Left kidney (tissue), 2 donors: ENCODE measurements around the gene NQO1. TPM values are rescaled to one million over a fixed set of nuclear protein-coding genes. Genes with fewer than 3 reads are reported as not detected.
"Not testable (repeated sequence)": the region's sequence is repeated elsewhere in the genome, so short reads cannot be mapped to it uniquely, and the experiment has no call there.

Source experiments
- DNase-seq: peaks from one replicate; pipeline ENCODE4 v3.0.0-alpha.2; 2013
- polyA plus RNA-seq: library from polyadenylated mRNA; unstranded; fragments of 120-200 nt; gene quantifications from one replicate; pipeline ENCODE4 v1.2.1, GENCODE V29; 2013; ENCODE audit not compliant: insufficient read length

Gene NQO1
- polyA plus RNA-seq, 1 donor, result 24.4 TPM

DNA sequence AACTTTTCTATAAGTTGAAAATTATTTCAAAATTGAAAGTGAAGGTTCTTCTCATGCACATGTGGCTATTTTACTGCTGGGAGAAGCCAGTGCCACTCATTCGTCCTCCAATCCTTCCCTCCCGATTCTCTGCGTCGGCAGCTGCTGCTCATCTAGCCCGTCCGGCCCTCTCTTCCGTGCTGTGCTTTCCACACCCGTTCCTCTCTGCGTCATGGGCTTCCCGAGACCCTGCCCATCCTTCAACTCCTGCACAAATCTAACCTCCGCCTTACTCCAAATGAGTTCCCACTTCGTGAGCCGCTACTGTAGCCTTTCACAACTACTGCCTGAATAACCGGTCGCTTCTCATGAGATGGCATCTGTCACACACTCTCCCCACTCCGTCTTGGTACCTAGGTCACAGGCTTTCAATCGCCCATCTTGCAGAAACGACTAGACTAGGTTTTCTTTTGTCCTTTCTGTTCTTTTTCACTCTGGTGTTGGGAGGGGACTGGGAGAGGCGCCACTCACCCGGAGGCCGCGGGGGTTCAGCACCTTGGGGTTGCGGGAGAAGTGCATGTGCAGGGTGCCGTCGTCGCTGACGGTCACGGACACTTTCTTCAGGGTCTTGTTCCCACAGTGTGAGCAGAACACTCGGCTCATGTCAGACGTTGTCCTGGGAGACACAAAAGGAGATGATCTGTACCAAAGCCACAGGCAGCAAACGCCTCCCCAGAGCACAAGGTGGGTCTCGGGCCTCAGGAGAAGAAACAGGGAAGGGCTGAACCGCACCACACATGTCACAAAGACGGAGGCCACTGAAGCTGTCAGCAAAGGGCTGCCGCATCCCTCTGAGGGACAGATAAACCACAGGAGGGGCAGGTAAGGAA is 18.2 kb upstream of the NQO1 start:
- no peak for DNase-seq

DNA sequence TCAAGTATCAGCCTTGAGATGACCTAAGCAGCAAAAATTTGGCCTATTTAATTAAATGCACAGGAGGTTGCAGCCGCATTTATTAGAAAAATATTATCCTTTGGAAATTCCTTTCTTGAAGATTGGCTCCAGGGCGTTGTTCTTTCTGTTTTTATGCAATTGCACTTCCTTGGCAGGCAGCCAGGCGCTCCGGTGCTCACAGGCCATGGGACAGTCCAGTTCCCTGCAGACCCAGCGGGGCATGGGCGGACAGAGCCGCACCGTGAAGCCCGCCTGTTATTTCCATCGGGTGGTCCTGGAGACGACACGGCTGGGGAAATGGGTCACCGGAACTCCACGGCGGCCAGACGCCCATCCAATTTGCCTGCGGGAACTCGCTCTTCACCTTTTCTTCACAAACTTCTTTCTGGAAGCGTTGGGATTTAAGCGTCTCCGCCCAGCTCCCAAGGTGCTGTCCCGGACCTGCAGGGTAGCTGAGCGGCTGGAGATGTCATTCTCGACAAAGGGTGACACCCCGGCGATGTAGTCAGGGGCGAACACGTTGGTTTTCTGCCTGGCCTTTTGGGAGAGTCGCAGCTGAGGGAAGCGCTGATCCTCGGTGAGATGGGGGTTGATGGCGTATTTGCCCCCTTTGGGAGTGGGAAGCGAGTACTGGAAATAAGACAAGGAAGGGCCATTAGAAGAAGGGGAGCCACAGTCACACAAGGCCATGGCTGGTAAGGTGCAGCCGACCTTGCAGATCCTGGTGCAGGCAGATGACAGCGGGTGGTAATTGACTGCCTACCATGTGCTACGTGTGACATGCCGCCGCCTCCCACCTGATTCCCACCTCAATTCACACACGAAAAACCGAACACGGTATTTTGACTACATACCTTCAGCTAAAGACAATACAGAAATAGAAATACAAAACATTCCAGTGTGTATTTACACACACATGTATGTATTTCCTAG is 15.9 kb upstream of the NQO1 start:
- peak; percentile 45 for DNase-seq

DNA sequence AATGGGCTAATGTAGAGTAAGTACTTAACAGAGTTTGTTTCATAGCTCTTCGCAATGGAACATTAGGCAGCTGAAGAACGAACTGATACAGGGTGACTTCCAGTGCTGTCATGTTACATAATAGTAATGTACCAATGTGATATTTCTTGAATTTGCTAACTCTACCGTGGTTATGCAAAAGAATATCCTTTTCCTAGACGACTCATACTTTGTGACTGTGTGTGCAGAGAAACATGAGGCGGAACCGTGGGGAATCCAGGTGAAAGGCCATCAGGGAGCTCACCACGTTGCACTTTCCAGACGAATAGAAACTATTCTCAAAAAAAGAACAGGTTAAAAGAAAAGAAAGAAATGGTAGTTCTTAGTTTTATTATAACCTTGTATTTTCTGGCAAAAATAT is 15.2 kb upstream of the NQO1 start:
- DNase-seq, result no peak

DNA sequence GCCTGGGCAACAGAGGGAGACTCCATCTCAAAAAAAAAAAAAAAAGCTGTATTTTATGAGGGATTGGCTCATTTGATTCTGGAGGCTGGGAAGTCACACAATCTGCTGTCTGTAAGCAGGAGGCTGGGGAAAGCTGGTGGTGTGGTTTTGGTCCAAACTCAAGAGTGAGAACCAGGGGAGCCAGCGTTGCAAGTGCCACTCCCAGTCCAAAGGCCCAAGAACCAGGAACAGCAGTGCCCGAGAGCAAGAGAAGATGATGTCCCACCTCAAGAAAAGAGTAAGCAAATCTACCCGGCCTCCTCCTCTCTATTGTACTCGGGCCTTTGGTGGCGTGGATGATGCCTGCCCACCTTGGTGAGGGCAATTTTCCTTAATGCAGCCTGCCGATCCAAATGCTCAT is 5.7 kb upstream of the NQO1 start:
- no peak for DNase-seq

DNA sequence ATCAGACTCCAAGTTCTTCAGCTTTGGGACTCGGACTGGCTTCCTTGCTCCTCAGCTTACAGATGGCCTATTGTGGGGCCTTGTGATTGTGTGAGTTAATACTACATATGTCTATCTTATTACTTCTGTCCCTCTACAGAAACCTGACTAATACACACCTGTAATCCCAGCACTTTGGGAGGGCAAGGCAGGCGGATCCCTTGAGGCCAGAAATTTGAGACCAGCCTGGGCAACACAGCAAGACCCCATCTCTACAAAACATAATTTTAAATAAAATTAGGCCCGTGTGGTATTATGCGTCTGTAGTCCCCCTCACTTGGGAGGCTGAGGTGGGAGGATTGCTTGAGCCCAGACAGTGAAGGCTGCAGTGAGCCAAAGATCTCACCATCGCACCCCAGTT is 4.9 kb upstream of the NQO1 start:
- DNase-seq, result not testable (repeated sequence)

DNA sequence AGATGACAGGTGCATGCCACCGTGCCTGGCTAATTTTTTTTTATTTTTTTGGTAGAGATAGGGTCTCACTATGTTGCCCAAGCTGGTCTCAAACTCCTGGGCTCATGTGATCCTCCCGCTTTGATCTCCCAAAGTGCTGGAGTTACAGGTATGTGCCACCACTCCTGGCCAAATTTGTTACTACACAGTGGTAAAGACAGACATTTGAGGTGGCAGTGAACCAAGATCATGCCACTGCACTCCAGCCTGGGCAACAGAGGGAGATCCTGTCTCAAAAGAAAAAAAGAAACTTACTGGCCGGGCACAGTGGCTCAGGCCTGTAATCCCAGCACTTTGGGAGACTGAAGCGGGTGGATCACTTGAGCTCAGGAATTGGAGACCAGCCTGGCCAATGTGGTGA is 2.7 kb upstream of the NQO1 start:
- not testable (repeated sequence) for DNase-seq

DNA sequence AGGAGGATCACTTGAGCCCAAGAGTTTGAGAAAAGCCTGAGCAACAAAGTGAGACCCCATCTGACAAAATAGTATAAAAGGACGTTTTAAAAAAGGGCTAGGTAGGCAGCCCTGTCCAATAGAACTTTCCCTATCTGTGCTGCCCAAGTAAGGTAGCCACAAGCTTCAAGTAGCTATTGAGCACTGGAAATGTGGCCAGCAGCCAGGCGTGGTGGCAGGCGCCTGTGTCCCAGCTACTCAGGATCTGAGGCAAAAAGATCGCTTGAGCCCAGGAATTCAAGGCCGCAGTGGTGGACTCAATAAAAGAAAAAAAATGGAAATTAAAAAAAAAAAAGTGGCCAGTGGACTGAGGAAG is 1.5 kb upstream of the NQO1 start:
- no peak for DNase-seq

DNA sequence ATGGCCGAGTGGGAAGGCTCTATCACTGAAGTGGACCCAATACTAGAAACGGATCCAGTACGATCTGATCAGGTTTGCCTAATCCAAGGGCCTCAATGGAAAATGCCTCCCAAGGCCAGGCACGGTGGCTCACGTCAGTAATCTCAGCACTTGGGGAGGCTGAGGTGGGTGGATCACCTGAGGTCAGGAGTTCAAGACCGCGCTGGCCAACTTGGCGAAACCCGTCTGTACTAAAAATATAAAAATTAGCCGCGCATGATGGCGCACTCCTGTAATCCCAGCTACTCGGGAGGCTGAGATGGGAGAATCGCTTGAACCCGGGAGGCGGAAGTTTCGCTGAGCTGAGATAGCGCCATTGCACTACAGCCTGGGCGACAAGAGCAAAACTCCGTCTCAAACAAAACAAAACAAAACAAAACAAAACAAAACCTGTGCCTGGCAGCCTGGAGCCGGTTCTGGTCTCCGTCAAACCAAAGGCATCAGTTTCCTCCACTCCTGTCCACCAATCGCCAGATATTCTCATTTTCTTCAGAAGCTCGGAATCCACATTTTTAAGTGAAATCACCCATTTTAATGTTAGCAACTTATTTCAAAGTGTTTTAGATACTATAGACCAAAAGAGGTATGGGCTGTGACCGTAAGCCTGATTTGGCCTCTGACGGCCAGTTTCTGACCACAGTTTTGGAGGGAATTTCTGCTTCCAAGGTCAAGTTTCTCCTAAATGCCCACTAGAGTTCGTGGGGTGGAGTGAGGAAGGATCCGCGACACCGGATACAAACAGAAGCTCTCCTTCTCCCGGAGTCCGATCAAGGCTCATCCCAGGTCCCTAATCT is 664 bp downstream of the NQO1 start:
- DNase-seq, result no peak

DNA sequence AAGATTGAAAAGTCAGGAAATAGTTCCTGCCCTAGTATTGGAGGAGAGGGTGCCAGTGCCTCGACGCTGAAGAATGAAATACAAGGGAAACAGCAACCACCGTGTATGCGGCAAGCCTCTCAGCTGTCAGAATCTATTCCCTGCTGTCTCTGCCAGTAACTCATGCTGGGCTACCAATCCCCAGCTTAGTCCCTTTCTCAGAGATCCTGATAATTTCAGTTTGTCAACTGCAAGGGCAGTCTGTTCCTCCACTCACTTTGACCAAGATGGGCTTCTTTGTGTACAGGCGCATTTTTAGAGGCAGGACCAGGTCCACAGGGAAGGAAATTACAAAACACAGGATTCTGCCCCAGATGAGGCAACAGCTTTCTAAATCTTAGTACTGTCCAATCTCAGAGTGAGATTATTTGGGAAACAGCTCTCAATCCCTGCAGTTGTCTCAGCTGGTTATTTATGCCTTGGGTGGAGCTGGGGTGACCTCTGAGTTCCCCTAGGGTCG is 1.3 kb downstream of the NQO1 start:
- DNase-seq, result no peak

DNA sequence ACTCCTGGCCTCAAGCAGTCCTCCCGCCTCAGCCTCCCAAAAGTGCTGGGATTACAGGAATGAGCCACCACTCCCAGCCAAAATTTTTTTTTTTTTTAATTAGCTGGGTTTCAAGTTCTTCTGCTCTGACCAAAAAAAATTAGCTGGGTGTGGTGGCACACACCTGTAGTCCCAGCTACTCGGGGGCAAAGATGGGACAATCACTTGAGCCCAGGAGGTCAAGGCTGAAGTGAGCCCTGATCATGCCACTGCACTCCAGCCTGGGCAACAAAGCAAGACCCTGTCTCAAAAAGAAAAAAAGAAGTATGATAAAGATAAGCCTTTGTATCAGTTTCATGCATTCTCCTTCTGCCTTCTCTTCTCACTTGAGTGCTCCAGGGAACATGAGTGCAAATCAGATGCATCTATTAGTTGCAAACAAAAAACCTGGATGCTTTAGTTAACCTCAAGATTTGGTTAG is 1.9 kb downstream of the NQO1 start:
- DNase-seq, result no peak

DNA sequence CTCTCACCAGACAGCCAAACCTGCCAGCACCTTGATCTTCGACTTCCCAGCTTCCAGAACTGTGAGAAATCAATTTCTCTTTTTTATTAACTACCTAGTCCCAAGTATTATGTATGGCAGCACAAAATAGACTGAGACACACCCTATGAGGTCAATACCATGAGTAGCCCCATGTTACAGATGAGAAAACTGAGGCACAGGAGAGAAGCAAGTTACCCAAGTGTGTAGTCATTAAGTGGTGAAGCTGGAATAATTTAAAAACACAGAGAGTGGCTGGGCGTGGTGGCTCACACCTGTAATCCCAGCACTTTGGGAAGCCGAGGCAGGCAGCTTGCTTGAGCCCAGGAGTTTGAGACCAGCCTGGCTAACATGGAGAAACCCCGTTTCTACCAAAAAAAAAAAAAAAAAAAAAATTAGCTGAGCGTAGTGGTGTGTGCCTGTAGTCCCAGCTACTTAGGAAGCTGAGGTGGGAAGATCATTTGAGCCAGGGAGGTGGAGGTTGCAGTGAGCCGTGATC is 4.9 kb downstream of the NQO1 start:
- no peak for DNase-seq

DNA sequence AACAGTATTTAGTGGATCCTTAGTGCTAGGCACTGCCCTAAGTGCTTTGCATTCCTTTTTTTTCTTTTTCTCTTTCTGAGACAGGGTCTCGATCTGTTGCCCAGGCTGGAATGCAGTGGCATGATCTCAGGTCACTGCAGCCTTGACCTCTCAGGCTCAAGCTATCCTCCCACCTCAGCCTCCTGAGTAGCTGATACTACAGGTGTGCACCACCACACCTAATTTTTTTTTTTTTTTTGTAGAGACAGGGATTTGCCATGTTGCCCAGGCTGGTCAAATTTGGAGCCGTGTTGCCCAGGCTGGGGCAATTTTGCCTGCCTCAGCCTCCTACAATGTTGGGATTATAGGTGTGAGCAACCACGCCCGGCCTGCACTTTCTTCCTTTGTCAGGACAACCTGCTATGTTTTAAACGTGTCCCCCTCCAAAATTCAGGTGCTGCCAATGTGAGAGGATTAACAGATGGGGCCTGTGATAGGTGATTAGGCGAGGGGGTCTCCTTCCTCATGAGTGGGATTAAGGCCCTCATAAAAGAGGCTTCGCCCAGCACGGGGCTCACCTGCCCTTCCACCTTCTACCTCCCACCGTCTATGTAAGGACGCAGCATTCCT is 5.4 kb downstream of the NQO1 start:
- DNase-seq, result no peak

DNA sequence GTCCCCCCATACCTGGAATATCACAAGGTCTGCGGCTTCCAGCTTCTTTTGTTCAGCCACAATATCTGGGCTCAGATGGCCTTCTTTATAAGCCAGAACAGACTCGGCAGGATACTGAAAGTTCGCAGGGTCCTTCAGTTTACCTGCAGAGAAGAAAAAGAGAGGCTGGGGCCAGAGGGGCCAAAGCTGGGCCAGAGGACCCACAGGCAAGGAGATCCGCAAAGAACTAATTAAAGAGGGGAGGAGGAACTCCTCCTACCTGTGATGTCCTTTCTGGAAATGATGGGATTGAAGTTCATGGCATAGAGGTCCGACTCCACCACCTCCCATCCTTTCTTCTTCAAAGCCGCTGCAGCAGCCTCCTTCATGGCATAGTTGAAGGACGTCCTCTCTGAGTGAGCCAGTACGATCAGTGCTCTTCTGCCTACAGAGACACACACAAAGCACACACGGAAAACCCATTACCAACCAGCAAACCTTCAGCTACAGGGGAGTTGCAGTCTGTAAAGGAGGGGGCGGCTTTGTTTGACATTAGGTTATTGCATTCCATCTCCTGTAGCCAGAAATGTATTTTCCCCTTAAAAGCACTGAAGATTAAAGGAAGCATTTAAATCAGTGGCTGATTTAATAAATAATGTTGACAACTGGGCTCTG is 8.1 kb downstream of the NQO1 start:
- DNase-seq, result no peak

DNA sequence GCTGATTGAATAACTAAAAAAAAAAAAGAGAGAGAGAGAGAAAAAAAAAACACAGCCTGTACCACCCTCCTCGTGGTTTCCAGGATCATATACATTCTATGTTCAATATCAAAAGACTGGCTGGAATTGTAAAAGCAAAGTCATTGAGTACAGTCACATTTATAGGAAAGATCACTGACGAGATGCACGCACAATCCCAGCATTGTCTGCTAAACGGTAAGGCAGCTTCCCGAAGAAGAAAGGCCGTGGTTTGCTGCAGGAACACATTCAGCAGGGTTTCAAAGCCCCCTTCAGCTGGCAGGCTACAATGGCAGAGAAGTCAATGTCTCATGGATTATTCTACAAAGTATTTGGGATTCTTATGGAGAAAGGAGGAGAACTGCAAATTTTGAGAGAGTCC is 9.3 kb downstream of the NQO1 start:
- DNase-seq, result no peak

DNA sequence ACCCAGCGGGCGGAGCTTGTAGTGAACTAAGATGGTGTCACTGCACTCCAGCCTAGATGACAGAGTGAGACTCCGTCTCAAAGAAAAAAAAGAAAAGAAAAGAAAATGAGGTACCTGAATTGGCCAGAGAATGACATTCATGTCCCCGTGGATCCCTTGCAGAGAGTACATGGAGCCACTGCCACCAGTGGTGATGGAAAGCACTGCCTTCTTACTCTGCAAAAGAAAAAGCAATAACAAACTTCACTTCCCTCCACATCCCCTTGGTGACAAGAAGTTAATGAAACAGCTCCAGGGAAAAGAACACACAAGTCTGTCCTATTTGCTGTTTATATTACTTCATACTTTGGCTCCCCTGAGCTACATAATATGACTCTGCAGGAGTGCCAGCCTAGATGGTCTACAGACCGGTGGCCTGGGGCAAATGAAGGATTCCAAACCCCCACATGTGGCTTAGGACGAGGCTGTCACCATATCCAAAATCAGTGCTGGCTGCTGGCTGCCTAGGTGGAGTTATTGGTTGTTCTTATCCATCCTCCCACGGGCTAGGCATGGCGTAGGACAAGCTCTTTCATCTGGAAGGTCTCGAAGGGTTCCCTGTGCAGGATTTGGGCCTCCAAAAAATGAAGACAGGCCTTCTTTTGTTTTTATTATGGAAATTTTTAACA is 13.3 kb downstream of the NQO1 start:
- DNase-seq, result no peak

DNA sequence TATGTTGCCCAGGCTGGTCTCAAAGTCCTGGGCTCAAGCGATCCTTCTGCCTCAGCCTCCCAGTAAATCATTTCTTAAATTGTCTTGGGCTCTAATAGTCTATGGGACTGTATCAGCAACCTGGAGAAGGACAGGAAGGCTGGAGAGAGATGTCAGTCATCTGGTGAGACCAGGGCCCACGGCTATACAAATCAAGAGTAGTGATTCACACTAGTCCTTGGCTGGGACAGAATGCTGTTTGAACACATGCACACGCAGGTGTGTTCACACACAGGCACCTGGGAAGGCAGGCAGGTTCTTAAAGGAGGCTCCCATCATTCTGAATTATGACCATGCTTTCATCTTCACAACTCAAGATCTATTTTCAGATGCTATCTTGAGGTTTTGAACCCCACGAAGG is 14.1 kb downstream of the NQO1 start:
- no peak for DNase-seq

DNA sequence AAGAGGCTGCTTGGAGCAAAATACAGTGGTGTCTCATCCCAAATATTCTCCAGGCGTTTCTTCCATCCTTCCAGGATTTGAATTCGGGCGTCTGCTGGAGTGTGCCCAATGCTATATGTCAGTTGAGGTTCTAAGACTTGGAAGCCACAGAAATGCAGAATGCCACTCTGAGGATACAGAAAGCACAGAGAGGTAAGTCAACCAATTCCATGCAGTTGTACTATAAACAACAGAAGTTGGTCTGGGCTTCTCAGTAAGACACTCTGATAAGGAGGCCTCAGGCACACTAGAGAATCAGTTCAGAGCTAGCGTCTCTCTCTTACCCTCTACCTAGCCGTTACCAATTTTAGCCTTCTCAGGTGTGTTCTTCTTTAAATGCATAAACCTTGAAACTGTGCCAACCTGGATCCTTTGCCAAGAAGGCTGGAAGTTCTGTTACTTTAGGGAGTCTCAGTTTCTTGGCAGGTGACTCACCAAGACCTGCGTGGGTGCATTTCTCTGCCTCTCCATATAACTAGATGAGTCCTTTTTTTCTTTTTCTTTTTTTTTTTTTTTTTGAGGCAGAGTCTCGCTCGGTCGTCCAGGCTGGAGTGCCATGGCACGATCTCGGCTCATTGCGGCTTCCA is 15.1 kb downstream of the NQO1 start:
- no peak for DNase-seq

DNA sequence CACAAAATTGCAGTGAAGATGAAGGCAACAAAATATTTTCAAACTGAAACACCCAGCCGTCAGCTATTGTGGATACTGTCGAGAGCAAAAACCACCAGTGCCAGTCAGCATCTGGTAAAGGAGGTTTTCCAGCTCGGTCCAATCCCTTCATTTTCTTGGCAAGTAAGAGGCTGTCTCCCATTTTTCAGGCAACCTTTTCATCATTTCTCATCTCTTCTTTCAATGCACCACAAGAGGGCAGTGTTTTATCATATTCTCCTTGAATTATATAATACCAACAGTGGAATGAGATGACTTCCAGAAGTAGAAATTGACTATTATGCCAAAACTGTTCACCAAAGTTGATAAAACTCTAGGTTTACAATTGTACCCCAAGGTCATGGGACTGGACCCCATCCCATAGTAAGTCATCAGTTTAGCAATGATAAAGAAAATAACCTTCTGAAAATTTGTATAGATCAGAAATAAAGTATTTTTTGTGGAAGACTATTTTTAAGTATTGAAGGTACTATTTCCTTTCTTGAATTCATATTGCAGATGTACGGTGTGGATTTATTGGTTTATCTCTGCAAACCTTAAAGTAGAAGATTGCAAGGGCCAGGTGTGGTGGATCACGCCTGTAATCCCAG is 16.8 kb downstream of the NQO1 start:
- DNase-seq, result peak; percentile 73
